OCI-LY3 (cell line): ENCODE measurements around the gene PRSS56.

ENCODE experiments used
- CTCF ChIP-seq: fragments of 200-600, 300-600 bp; sonication (generic); IDR thresholded peaks from 2 replicates; pipeline ENCODE4 v1.5.1; 2014; ENCODE audit warnings: antibody characterized with exemption, low read length, low read depth
- EZH2phosphoT487 ChIP-seq: fragments of 200-600 bp; shearing (Covaris generic); IDR thresholded peaks from 2 replicates; pipeline ENCODE4 v1.6.1; 2018; ENCODE audit warnings: antibody characterized with exemption, mixed run types, low read depth

GRCh38 chr2:232532419-232532818, 12.2 kb downstream of the PRSS56 start:
- TF ChIP-seq CTCF: no peak
- TF ChIP-seq EZH2phosphoT487: no peak
